Left ventricle myocardium superior (tissue), 1 donor: ENCODE data around the gene ZNF48. TPM values are rescaled to one million over a fixed set of nuclear protein-coding genes. Genes with fewer than 3 reads are reported as not detected.
"Not testable (repeated sequence)": the region's sequence is repeated elsewhere in the genome, so short reads cannot be mapped to it uniquely, and the experiment has no call there.

Source experiments
- ATAC-seq: fragments of 200-7000 bp; cut with Tn5 transposase; one replicate; pipeline ENCODE4 v1.9.1; 2020; ENCODE audit warnings: mild to moderate bottlenecking, moderate library complexity
- DNase-seq: peaks from one replicate; pipeline ENCODE4 v3.0.0-alpha.2; 2020
- intact Hi-C: fragments of 100-400 bp; cut with micrococcal nuclease; formaldehyde crosslinking; loops from one replicate; pipeline ENCODE4 v1.11.0; 2022
- total RNA-seq: library from RNA; stranded (reverse); fragmentation: NEBNext Ultra II Directional; extraction: Animal tissue kit (Norgen Biotek cat#: 25700); gene quantifications from one replicate; pipeline ENCODE4 v1.2.1, GENCODE V29; 2021
- donor health status: DM: no; HTN: yes; CAD: no; lungs with severe emphysema.

The ZNF48 gene
- total RNA-seq, 1 donor from 2014 or later, result 5.2 TPM

- intact Hi-C loops, result no loop called here
- DNase-seq (peak; percentile 27), ATAC-seq (no peak)
These were observed 19.4 kb upstream of the ZNF48 start for GRCh38 chr16:30375864-30376263.

GRCh38 chr16:30376461-30376902, 18.7 kb upstream of the ZNF48 start:
- DNase-seq, result peak; percentile 24
- ATAC-seq, result no peak
- intact Hi-C loops, result no loop called here

GRCh38 chr16:30377050-30377811, 18.0 kb upstream of the ZNF48 start:
- ATAC-seq (no peak), DNase-seq (no peak)
- intact Hi-C loops, result no loop called here

GRCh38 chr16:30377812-30378235, 17.4 kb upstream of the ZNF48 start:
- DNase-seq, result peak; percentile 98
- intact Hi-C loops, result no loop called here
- ATAC-seq, result peak; percentile 76

DNA sequence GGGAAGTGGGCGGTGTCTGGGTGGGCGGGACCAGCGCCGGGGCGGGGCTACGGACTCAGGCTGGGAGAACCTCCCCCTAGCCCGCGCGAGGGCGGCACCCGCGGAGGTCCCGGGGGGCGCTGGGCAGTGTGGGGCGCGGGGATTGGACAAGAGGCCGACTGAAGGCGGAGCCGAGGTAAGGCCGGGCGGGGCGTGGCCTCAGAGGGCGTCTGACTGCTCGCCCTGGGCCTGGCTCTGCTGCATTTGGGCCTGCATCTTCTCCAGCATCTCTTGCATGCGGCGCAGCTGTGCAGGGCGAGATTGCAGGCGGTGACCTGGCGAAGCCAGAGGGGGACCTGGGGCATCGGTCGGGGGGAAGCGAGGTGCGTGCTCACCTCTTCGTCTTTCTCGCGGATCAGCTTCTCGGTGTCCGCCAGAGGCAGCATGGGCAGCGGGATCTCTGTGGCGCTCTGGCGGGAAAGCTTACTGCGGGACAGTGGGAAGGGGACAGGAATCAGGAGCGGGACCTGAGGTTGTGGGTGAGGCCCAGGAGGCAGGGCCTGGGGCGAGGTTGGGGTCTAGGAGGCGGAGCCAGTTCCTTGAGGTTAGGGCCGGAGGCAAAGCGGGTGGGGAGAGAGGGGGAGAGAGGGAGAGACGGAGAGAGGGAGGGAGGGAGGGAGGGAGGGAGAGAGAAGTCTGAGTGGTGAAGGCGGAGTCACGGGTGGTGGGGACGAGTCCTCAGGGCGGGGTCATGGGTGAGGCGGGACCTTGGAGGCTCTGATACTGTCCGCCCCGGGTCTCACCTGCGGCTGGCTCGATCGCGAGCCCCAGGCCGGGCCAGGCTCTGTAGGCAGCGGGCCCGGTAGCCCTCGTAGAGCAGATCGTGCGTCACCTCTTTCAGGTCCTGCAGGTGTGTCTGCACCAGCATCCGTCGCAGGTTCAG, 16.7 kb upstream of the ZNF48 start:
- peak; percentile 100 for DNase-seq
- peak; percentile 95 for ATAC-seq
- intact Hi-C loops, result no loop called here

- ATAC-seq (no peak), DNase-seq (peak; percentile 31)
- intact Hi-C loops, result no loop called here
These were observed 15.9 kb upstream of the ZNF48 start for GRCh38 chr16:30379158-30379783.

GRCh38 chr16:30380072-30380802, 15.0 kb upstream of the ZNF48 start:
- intact Hi-C loops, result no loop called here
- DNase-seq (peak; percentile 5), ATAC-seq (no peak)

DNA sequence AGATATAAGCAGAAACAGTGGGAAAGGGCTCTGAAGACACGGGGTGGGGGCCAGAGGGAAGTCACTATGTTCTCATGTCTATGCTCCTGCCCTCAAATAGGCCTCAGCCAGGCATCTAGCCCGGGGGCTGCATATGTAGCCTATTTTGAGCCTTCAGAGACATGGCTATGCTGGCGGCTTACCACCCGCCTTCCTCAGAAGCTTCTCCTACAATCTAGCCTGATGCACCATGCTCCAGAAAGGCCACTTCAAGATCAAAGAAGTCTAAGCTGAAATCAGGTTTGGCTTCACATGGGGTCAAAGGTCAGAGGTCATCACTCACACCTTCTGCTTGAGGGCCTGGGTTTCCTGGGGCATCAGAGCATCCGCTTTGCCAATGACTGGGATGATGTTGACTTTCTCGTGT, 14.4 kb upstream of the ZNF48 start:
- DNase-seq (peak; percentile 29), ATAC-seq (no peak)
- intact Hi-C loops, result no loop called here

GRCh38 chr16:30381291-30382041, 13.8 kb upstream of the ZNF48 start:
- DNase-seq (peak; percentile 29), ATAC-seq (no peak)
- intact Hi-C loops, result no loop called here

- DNase-seq, result peak; percentile 36
- intact Hi-C loops, result no loop called here
- no peak for ATAC-seq
These were observed 12.9 kb upstream of the ZNF48 start, which contains the start of gene SEPTIN1 for GRCh38 chr16:30382111-30382881. Gene SEPTIN1, minus strand, starts transcription at chr16:30382561. Its CDS starts 19 bp downstream, at chr16:30382542.

- no peak for ATAC-seq
- intact Hi-C loops, result no loop called here
- peak; percentile 3 for DNase-seq
These were observed 11.7 kb upstream of the ZNF48 start for GRCh38 chr16:30383521-30383920.

GRCh38 chr16:30394592-30395154, 547 bp upstream of the ZNF48 start:
- DNase-seq, result no peak
- ATAC-seq, result peak; percentile 39
- intact Hi-C loops, result no loop called here

DNA sequence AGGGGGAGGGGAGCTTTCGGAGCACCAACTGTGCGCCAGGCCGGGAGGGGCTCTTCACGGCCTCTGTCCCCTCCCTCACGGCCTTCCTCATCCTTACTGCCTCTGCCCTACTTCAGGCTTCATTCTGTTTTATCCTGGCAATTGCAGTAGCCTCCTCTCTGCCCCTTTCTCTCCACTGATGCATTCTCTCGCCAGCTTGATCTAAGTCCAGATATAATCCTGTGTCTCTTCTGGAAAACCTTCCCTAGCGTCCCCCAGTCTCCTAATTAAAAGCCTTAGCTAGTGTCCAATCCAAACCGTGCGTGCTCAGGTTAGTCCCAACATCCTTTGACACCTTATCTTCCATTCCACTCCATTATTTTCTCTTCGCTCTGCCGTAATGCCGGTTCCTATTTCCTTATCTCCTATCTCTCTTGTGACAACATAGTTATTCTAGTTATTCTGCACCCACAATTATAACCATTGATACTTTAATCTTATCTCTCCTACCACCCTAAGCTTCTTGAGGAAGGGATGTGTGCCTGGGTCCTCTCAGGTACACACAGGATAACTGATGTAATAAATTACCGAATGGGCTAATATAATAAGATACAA, 869 bp downstream of the ZNF48 start:
- ATAC-seq (no peak), DNase-seq (no peak)
- intact Hi-C loops, result no loop called here

- intact Hi-C loops, DNase-seq, ATAC-seq: not testable (repeated sequence)
These were observed 1.4 kb downstream of the ZNF48 start for GRCh38 chr16:30396627-30397026.

DNA sequence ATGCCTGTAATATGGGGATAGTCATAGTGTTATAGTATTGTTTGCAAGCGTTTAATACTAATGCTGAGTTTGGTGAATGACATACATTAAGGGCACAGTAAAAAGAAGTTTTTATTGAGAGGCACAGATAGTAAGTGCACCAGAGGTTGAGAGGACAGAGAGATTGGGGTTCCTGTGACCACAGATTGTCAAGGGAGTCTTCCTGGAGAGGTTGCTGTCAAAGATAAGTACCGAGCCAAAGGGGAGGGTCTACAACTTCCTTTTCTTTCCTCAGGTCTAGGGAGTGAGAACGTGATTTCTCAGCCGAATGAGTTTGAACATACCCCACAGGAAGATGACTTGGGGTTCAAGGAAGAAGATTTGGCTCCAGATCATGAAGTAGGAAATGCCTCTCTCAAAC, 1.8 kb downstream of the ZNF48 start:
- intact Hi-C loops, result no loop called here
- no peak for DNase-seq
- ATAC-seq, result no peak

DNA sequence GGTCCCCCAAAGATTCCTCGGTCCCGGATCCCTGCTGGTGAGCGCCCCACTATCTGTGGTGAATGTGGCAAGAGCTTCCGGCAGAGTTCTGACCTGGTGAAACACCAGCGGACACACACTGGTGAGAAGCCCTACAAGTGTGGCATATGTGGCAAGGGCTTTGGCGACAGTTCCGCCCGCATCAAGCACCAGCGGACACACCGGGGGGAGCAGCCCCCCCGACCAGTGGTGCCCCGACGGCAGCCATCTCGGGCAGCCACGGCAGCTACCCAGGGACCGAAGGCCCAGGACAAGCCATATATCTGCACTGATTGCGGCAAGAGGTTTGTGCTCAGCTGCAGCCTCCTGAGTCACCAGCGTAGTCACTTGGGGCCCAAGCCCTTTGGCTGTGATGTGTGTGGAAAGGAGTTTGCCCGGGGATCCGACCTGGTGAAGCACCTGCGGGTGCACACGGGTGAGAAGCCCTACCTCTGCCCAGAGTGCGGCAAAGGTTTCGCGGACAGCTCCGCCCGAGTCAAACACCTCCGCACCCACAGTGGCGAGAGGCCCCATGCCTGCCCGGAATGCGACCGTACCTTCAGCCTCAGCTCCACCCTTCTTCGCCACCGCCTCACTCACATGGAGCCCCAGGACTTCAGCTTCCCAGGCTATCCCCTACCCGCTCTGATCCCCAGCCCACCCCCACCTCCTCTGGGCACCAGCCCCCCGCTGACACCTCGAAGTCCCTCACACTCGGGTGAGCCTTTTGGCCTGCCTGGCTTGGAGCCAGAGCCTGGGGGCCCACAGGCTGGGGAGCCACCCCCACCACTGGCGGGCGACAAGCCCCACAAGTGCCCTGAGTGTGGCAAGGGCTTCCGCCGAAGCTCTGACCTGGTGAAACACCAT, 2.8 kb downstream of the ZNF48 start:
- intact Hi-C loops, result no loop called here
- no peak for ATAC-seq
- no peak for DNase-seq
